ENCODE measurements around the gene PDE6H. TPM values are rescaled to one million over a fixed set of nuclear protein-coding genes. Genes with fewer than 3 reads are reported as not detected.

The PDE6H gene
- polyA plus RNA-seq, 2 donors, result not detected

GRCh38 chr12:14993117-14993516 lies 20.3 kb downstream of the PDE6H start:
- WGBS, 2 donors, result 80 to 84% methylated on average over 5 of the region's 5 CpGs
- H3K27ac ChIP-seq (ENCODE audit: low read depth in 2 of 2, low read length in 1 of 2), result no peak overlapping the region
- H3K36me3 ChIP-seq (ENCODE audit: control insufficient read depth in 2 of 2, insufficient read depth in 2 of 2, low read length in 1 of 2), result no peaks in the 10 kb centered on the region
- no peak overlapping the region for H3K4me3 ChIP-seq (ENCODE audit: low read depth in 1 of 2, low read length in 2 of 2)
- no peaks in the 10 kb centered on the region for H3K9me3 ChIP-seq (ENCODE audit: control insufficient read depth in 2 of 2, insufficient read depth in 1 of 2, low read depth in 1 of 2, low read length in 1 of 2)
- H3K27me3 ChIP-seq (ENCODE audit: control insufficient read depth in 1 of 2, insufficient read depth in 2 of 2, low read length in 2 of 2), result no peaks in the 10 kb centered on the region
- H3K4me1 ChIP-seq (ENCODE audit: control insufficient read depth in 2 of 2, insufficient read depth in 2 of 2, low read length in 1 of 2), result no peaks in the 10 kb centered on the region

- Histone ChIP-seq H3K27ac (ENCODE audit: low read depth in 2 of 2, low read length in 1 of 2) (no peak overlapping the region), H3K36me3 (ENCODE audit: control insufficient read depth in 2 of 2, insufficient read depth in 2 of 2, low read length in 1 of 2) (no peaks in the 10 kb centered on the region), H3K9me3 (ENCODE audit: control insufficient read depth in 2 of 2, insufficient read depth in 1 of 2, low read depth in 1 of 2, low read length in 1 of 2) (no peaks in the 10 kb centered on the region), H3K4me3 (ENCODE audit: low read depth in 1 of 2, low read length in 2 of 2) (no peak overlapping the region), H3K27me3 (ENCODE audit: control insufficient read depth in 1 of 2, insufficient read depth in 2 of 2, low read length in 2 of 2) (no peaks in the 10 kb centered on the region), H3K4me1 (ENCODE audit: control insufficient read depth in 2 of 2, insufficient read depth in 2 of 2, low read length in 1 of 2) (no peaks in the 10 kb centered on the region)
- WGBS, 2 donors, result 70 to 73% methylated on average over 4 of the region's 4 CpGs
Measured at GRCh38 chr12:14993537-14994266, 20.9 kb downstream of the PDE6H start.

GRCh38 chr12:14994610-14995009 lies 21.8 kb downstream of the PDE6H start:
- Histone ChIP-seq H3K36me3 (ENCODE audit: control insufficient read depth in 2 of 2, insufficient read depth in 2 of 2, low read length in 1 of 2) (no peaks in the 10 kb centered on the region), H3K27ac (ENCODE audit: low read depth in 2 of 2, low read length in 1 of 2) (no peak overlapping the region), H3K4me3 (ENCODE audit: low read depth in 1 of 2, low read length in 2 of 2) (no peak overlapping the region), H3K4me1 (ENCODE audit: control insufficient read depth in 2 of 2, insufficient read depth in 2 of 2, low read length in 1 of 2) (no peaks in the 10 kb centered on the region), H3K9me3 (ENCODE audit: control insufficient read depth in 2 of 2, insufficient read depth in 1 of 2, low read depth in 1 of 2, low read length in 1 of 2) (no peaks in the 10 kb centered on the region), H3K27me3 (ENCODE audit: control insufficient read depth in 1 of 2, insufficient read depth in 2 of 2, low read length in 2 of 2) (no peaks in the 10 kb centered on the region)
- 64 to 68% methylated on average over 3 of the region's 3 CpGs for WGBS, 2 donors

GRCh38 chr12:14995583-14996425 lies 23.0 kb downstream of the PDE6H start:
- no peak overlapping the region for H3K27ac ChIP-seq (ENCODE audit: low read depth in 2 of 2, low read length in 1 of 2)
- H3K4me1 ChIP-seq (ENCODE audit: control insufficient read depth in 2 of 2, insufficient read depth in 2 of 2, low read length in 1 of 2), result no peaks in the 10 kb centered on the region
- WGBS, 2 donors, result 88 to 90% methylated on average over 3 of the region's 3 CpGs
- no peaks in the 10 kb centered on the region for H3K27me3 ChIP-seq (ENCODE audit: control insufficient read depth in 1 of 2, insufficient read depth in 2 of 2, low read length in 2 of 2)
- H3K9me3 ChIP-seq (ENCODE audit: control insufficient read depth in 2 of 2, insufficient read depth in 1 of 2, low read depth in 1 of 2, low read length in 1 of 2), result no peaks in the 10 kb centered on the region
- no peaks in the 10 kb centered on the region for H3K36me3 ChIP-seq (ENCODE audit: control insufficient read depth in 2 of 2, insufficient read depth in 2 of 2, low read length in 1 of 2)
- H3K4me3 ChIP-seq (ENCODE audit: low read depth in 1 of 2, low read length in 2 of 2), result no peak overlapping the region

GRCh38 chr12:14997998-14998397 lies 25.2 kb downstream of the PDE6H start:
- Histone ChIP-seq H3K9me3 (ENCODE audit: control insufficient read depth in 2 of 2, insufficient read depth in 1 of 2, low read depth in 1 of 2, low read length in 1 of 2) (no peaks in the 10 kb centered on the region), H3K4me3 (ENCODE audit: low read depth in 1 of 2, low read length in 2 of 2) (no peak overlapping the region), H3K36me3 (ENCODE audit: control insufficient read depth in 2 of 2, insufficient read depth in 2 of 2, low read length in 1 of 2) (no peaks in the 10 kb centered on the region), H3K27me3 (ENCODE audit: control insufficient read depth in 1 of 2, insufficient read depth in 2 of 2, low read length in 2 of 2) (no peaks in the 10 kb centered on the region), H3K4me1 (ENCODE audit: control insufficient read depth in 2 of 2, insufficient read depth in 2 of 2, low read length in 1 of 2) (peaks cover 3 to 4% of the 10 kb centered on the region in 2 donors), H3K27ac (ENCODE audit: low read depth in 2 of 2, low read length in 1 of 2) (no peak overlapping the region)
- 81 to 85% methylated on average over 3 of the region's 3 CpGs for WGBS, 2 donors

- 75 to 85% methylated on average over 2 of the region's 2 CpGs for WGBS, 2 donors
Measured at GRCh38 chr12:14999021-14999694, 26.3 kb downstream of the PDE6H start.

GRCh38 chr12:14999695-15000365 lies 27.0 kb downstream of the PDE6H start:
- Histone ChIP-seq H3K27me3 (ENCODE audit: control insufficient read depth in 1 of 2, insufficient read depth in 2 of 2, low read length in 2 of 2) (no peaks in the 10 kb centered on the region), H3K4me3 (ENCODE audit: low read depth in 1 of 2, low read length in 2 of 2) (no peak overlapping the region), H3K27ac (ENCODE audit: low read depth in 2 of 2, low read length in 1 of 2) (no peak overlapping the region), H3K36me3 (ENCODE audit: control insufficient read depth in 2 of 2, insufficient read depth in 2 of 2, low read length in 1 of 2) (no peaks in the 10 kb centered on the region), H3K4me1 (ENCODE audit: control insufficient read depth in 2 of 2, insufficient read depth in 2 of 2, low read length in 1 of 2) (peaks cover 3 to 4% of the 10 kb centered on the region in 2 donors), H3K9me3 (ENCODE audit: control insufficient read depth in 2 of 2, insufficient read depth in 1 of 2, low read depth in 1 of 2, low read length in 1 of 2) (no peaks in the 10 kb centered on the region)
- 65 to 67% methylated on average over 2 of the region's 2 CpGs for WGBS, 2 donors

More at GRCh38 chr12:14999021-14999694, 26.3 kb downstream of the PDE6H start:
- Histone ChIP-seq H3K4me3 (ENCODE audit: low read depth in 1 of 2, low read length in 2 of 2) (no peak overlapping the region), H3K36me3 (ENCODE audit: control insufficient read depth in 2 of 2, insufficient read depth in 2 of 2, low read length in 1 of 2) (no peaks in the 10 kb centered on the region), H3K4me1 (ENCODE audit: control insufficient read depth in 2 of 2, insufficient read depth in 2 of 2, low read length in 1 of 2) (peaks cover 3 to 4% of the 10 kb centered on the region in 2 donors), H3K27me3 (ENCODE audit: control insufficient read depth in 1 of 2, insufficient read depth in 2 of 2, low read length in 2 of 2) (no peaks in the 10 kb centered on the region), H3K27ac (ENCODE audit: low read depth in 2 of 2, low read length in 1 of 2) (no peak overlapping the region), H3K9me3 (ENCODE audit: control insufficient read depth in 2 of 2, insufficient read depth in 1 of 2, low read depth in 1 of 2, low read length in 1 of 2) (no peaks in the 10 kb centered on the region)

GRCh38 chr12:15000575-15000974 lies 27.7 kb downstream of the PDE6H start:
- 91 to 94% methylated on average over 2 of the region's 2 CpGs for WGBS, 2 donors
- Histone ChIP-seq H3K36me3 (ENCODE audit: control insufficient read depth in 2 of 2, insufficient read depth in 2 of 2, low read length in 1 of 2) (no peaks in the 10 kb centered on the region), H3K4me1 (ENCODE audit: control insufficient read depth in 2 of 2, insufficient read depth in 2 of 2, low read length in 1 of 2) (peaks cover 3 to 4% of the 10 kb centered on the region in 2 donors), H3K27me3 (ENCODE audit: control insufficient read depth in 1 of 2, insufficient read depth in 2 of 2, low read length in 2 of 2) (no peaks in the 10 kb centered on the region), H3K27ac (ENCODE audit: low read depth in 2 of 2, low read length in 1 of 2) (no peak overlapping the region), H3K9me3 (ENCODE audit: control insufficient read depth in 2 of 2, insufficient read depth in 1 of 2, low read depth in 1 of 2, low read length in 1 of 2) (no peaks in the 10 kb centered on the region), H3K4me3 (ENCODE audit: low read depth in 1 of 2, low read length in 2 of 2) (no peak overlapping the region)

GRCh38 chr12:15001733-15002382 lies 29.0 kb downstream of the PDE6H start:
- H3K4me3 ChIP-seq (ENCODE audit: low read depth in 1 of 2, low read length in 2 of 2), result no peak overlapping the region
- no peaks in the 10 kb centered on the region for H3K27me3 ChIP-seq (ENCODE audit: control insufficient read depth in 1 of 2, insufficient read depth in 2 of 2, low read length in 2 of 2)
- H3K36me3 ChIP-seq (ENCODE audit: control insufficient read depth in 2 of 2, insufficient read depth in 2 of 2, low read length in 1 of 2), result no peaks in the 10 kb centered on the region
- no peaks in the 10 kb centered on the region for H3K9me3 ChIP-seq (ENCODE audit: control insufficient read depth in 2 of 2, insufficient read depth in 1 of 2, low read depth in 1 of 2, low read length in 1 of 2)
- no peak overlapping the region for H3K27ac ChIP-seq (ENCODE audit: low read depth in 2 of 2, low read length in 1 of 2)
- 19 to 41% methylated on average over 6 of the region's 6 CpGs for WGBS, 2 donors
- H3K4me1 ChIP-seq (ENCODE audit: control insufficient read depth in 2 of 2, insufficient read depth in 2 of 2, low read length in 1 of 2), result peaks cover 3 to 4% of the 10 kb centered on the region in 2 donors
